Liver (tissue), 9 donors: ENCODE measurements around the gene NTM. TPM values are rescaled to one million over a fixed set of nuclear protein-coding genes. Genes with fewer than 3 reads are reported as not detected.

Experiments used
- DNase-seq: peaks from one replicate; pipeline ENCODE4 v3.0.0-alpha.2; 2017; ENCODE audit warnings: low spot score
- H3K27ac ChIP-seq, 2 donors: one replicate each; pipeline ENCODE4 v1.7.0; 2013; ENCODE audit warnings: inconsistent platforms in 2 of 2, low read length in 2 of 2, control low read depth in 1 of 2, low read depth in 1 of 2, mild to moderate bottlenecking in 1 of 2
- H3K27me3 ChIP-seq, 4 donors: one replicate each; pipeline versions ENCODE4 v1.6.1 to v1.7.0; 2013; ENCODE audit warnings: low read length in 3 of 4, inconsistent platforms in 1 of 4, mild to moderate bottlenecking in 1 of 4, moderate library complexity in 1 of 4; ENCODE audit not compliant: control insufficient read depth in 4 of 4, insufficient read depth in 4 of 4
- H3K36me3 ChIP-seq, 4 donors: one replicate each; pipeline versions ENCODE4 v1.6.1 to v1.7.0; 2013; ENCODE audit warnings: low read length in 3 of 4, mild to moderate bottlenecking in 3 of 4, low read depth in 1 of 4, moderate library complexity in 1 of 4; ENCODE audit not compliant: control insufficient read depth in 4 of 4, insufficient read depth in 3 of 4
- H3K4me1 ChIP-seq, 4 donors: one replicate each; pipeline versions ENCODE4 v1.6.1 to v1.7.0; 2013; ENCODE audit warnings: low read length in 3 of 4, mild to moderate bottlenecking in 3 of 4, moderate library complexity in 1 of 4; ENCODE audit not compliant: control insufficient read depth in 4 of 4, insufficient read depth in 4 of 4
- H3K4me3 ChIP-seq, 3 donors: one replicate each; pipeline versions ENCODE4 v1.6.1 to v1.7.0; 2013; ENCODE audit warnings: low read length in 3 of 3, control low read depth in 1 of 3, low read depth in 1 of 3, mild to moderate bottlenecking in 1 of 3
- H3K9ac ChIP-seq, 2 donors: one replicate each; pipeline ENCODE4 v1.7.0; 2013; ENCODE audit warnings: low read length in 2 of 2, mild to moderate bottlenecking in 2 of 2, moderate library complexity in 2 of 2, control low read depth in 1 of 2, low read depth in 1 of 2
- H3K9me3 ChIP-seq, 4 donors: one replicate each; pipeline versions ENCODE4 v1.6.1 to v1.7.0; 2013; ENCODE audit warnings: low read length in 3 of 4; ENCODE audit not compliant: control insufficient read depth in 4 of 4
- EGR1 ChIP-seq, 2 donors: IDR thresholded peaks; 2 replicates each; pipeline ENCODE4 v1.6.1; 2016 to 2018; ENCODE audit warnings: antibody characterized with exemption in 2 of 2, low read depth in 2 of 2
- FOXA2 ChIP-seq: IDR thresholded peaks from 2 replicates; pipeline ENCODE4 v1.6.1; 2016; ENCODE audit warnings: antibody characterized with exemption
- GABPA ChIP-seq, 2 donors: IDR thresholded peaks in 1 of 2; conservative IDR thresholded peaks in 1 of 2; 2 replicates each; pipeline ENCODE4 v1.6.1; 2016; ENCODE audit warnings: antibody characterized with exemption in 2 of 2, mild to moderate bottlenecking in 1 of 2, moderate library complexity in 1 of 2
- HNF4A ChIP-seq, 2 donors: conservative IDR thresholded peaks; 2 replicates each; pipeline ENCODE4 v1.6.1; 2016; ENCODE audit warnings: antibody characterized with exemption in 2 of 2, mild to moderate bottlenecking in 2 of 2
- HNF4G ChIP-seq: IDR thresholded peaks from 2 replicates; pipeline ENCODE4 v1.6.1; 2016; ENCODE audit warnings: antibody characterized with exemption
- JUND ChIP-seq, 2 donors: IDR thresholded peaks; 2 replicates each; pipeline ENCODE4 v1.6.1; 2016; ENCODE audit warnings: antibody characterized with exemption in 2 of 2
- NR2F2 ChIP-seq: IDR thresholded peaks from 2 replicates; pipeline ENCODE4 v1.6.1; 2016; ENCODE audit warnings: antibody characterized with exemption
- RAD21 ChIP-seq, 2 donors: IDR thresholded peaks; 2 replicates each; pipeline ENCODE4 v1.6.1; 2016; ENCODE audit warnings: antibody characterized with exemption in 2 of 2, mild to moderate bottlenecking in 2 of 2
- RXRA ChIP-seq, 2 donors: IDR thresholded peaks; 2 replicates each; pipeline ENCODE4 v1.6.1; 2017 to 2018; ENCODE audit warnings: antibody characterized with exemption in 2 of 2, mild to moderate bottlenecking in 1 of 2
- SP1 ChIP-seq: IDR thresholded peaks from 2 replicates; pipeline ENCODE4 v1.6.1; 2018; ENCODE audit warnings: antibody characterized with exemption, mild to moderate bottlenecking
- TAF1 ChIP-seq: conservative IDR thresholded peaks from 2 replicates; pipeline ENCODE4 v1.6.1; 2016; ENCODE audit warnings: antibody characterized with exemption, mild to moderate bottlenecking
- WGBS: extraction: QIAGEN DNeasy Blood & Tissue Kit; methylation state at CpG from one replicate; pipeline ENCODE4 v1.1.7; 2013; 5-methylcytosine and 5-hydroxymethylcytosine counted together
- polyA plus RNA-seq, 2 donors: library from polyadenylated mRNA; stranded (reverse) in 1 of 2; unstranded in 1 of 2; fragments of 200-250 nt in 1 of 2; fragments of >200 nt in 1 of 2; fragmentation: Nextera tagmentation in 1 of 2; extraction: Ambion mirVana in 1 of 2; gene quantifications; one replicate each; pipeline versions ENCODE4 v1.2.1 to v1.2.3, GENCODE V29; 2013 to 2015
- total RNA-seq, 2 donors: library from RNA; depleted of rRNA; stranded (reverse); fragments of >200 nt; gene quantifications; one replicate each; pipeline ENCODE4 v1.2.3, GENCODE V29; 2014
- TF ChIP-seq, protein P1 (sequence below): IDR thresholded peaks from 2 replicates; pipeline ENCODE4 v1.6.1; 2016; ENCODE audit warnings: antibody characterized with exemption
- TF ChIP-seq, protein P2 (sequence below): fragments of 150-350 bp; IDR thresholded peaks from 2 replicates; pipeline ENCODE4 v1.5.1; 2017; ENCODE audit warnings: improper control_type of control experiment, low read depth, low read length; ENCODE audit not compliant: missing input control
- TF ChIP-seq, protein P3 (sequence below): IDR thresholded peaks from 2 replicates; pipeline ENCODE4 v1.6.1; 2016; ENCODE audit warnings: antibody characterized with exemption
- donor health status: healthy.
- donor health status: healthy.
- donor health status: healthy.
- donor health status: healthy.
- donor health status: healthy.

NTM gene
- total and polyA plus RNA-seq, 4 donors, result 0.08 to 1.1 (median 0.08) TPM; not detected in 1

DNA sequence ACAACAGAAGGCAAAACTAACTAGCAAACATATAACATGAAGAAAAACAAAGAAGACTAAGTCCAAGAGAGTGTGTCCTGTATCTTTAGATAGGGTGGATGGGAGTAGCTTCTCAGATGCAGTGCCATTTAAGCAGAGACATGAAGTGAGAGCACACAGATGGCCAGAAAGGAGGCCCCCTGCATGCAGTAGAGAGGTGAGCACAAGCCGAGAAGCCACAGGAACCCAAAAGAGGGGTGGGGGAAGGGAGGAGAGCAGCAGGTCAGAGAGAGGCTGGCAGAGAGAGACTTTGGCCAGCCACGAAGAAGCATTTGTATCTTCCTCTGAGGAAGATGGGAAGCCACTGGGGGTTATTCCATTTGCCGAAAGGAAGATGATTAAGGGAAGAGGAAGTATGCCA, 86.7 kb downstream of the NTM start:
- WGBS, result 33% methylated on average over 3 of the region's 3 CpGs
- H3K4me1 ChIP-seq, result no peaks in the 10 kb centered on the region
- DNase-seq, result no peak
- no peak overlapping the region for H3K9ac ChIP-seq
- TF ChIP-seq RXRA (IDR thresholded peaks at IDR 0.05) (no peak), NR2F2 (no peak), GABPA (IDR thresholded peaks at IDR 0.05 in 1 of 2, conservative IDR thresholded peaks at IDR 0.05 in 1 of 2) (no peak), HNF4A (conservative IDR thresholded peaks at IDR 0.05) (no peak), TAF1 (no peak), RAD21 (IDR thresholded peaks at IDR 0.05) (no peak), SP1 (no peak), FOXA2 (no peak), JUND (IDR thresholded peaks at IDR 0.05) (no peak), HNF4G (no peak)
- TF ChIP-seq, protein P1, sequence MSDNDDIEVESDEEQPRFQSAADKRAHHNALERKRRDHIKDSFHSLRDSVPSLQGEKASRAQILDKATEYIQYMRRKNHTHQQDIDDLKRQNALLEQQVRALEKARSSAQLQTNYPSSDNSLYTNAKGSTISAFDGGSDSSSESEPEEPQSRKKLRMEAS, result no peak
- TF ChIP-seq, protein P2, sequence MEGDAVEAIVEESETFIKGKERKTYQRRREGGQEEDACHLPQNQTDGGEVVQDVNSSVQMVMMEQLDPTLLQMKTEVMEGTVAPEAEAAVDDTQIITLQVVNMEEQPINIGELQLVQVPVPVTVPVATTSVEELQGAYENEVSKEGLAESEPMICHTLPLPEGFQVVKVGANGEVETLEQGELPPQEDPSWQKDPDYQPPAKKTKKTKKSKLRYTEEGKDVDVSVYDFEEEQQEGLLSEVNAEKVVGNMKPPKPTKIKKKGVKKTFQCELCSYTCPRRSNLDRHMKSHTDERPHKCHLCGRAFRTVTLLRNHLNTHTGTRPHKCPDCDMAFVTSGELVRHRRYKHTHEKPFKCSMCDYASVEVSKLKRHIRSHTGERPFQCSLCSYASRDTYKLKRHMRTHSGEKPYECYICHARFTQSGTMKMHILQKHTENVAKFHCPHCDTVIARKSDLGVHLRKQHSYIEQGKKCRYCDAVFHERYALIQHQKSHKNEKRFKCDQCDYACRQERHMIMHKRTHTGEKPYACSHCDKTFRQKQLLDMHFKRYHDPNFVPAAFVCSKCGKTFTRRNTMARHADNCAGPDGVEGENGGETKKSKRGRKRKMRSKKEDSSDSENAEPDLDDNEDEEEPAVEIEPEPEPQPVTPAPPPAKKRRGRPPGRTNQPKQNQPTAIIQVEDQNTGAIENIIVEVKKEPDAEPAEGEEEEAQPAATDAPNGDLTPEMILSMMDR, result no peak
- no peaks in the 10 kb centered on the region for H3K36me3 ChIP-seq
- no peak overlapping the region for H3K4me3 ChIP-seq
- H3K27me3 ChIP-seq, result peaks cover 0 to 7% (median 1%) of the 10 kb centered on the region in 4 donors
- peaks cover 0 to 3% (median 0%) of the 10 kb centered on the region in 4 donors for H3K9me3 ChIP-seq
- no peak overlapping the region for H3K27ac ChIP-seq

DNA sequence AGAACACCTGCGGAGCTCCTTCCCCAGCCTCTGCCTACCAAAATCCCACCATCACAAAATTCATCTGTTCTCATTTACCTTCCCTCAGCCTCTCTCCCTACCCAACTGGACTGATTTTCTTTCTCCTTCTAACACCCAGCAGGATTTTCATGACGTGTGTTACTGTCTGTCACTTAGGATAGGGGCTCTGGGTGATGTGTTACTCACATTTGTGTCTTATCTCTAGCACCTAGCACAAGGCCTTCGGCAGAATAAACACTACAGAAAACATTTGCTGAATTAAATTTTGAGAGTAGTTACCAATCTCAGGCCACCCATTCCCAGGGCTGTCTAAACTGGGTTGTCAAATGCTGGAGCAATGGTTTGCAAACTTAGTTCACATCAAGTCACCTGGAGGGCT, 88.0 kb downstream of the NTM start:
- Histone ChIP-seq H3K27ac (no peak overlapping the region), H3K27me3 (peaks cover 0 to 7% (median 1%) of the 10 kb centered on the region in 4 donors), H3K36me3 (no peaks in the 10 kb centered on the region), H3K4me1 (no peaks in the 10 kb centered on the region), H3K4me3 (no peak overlapping the region), H3K9ac (no peak overlapping the region), H3K9me3 (peaks cover 0 to 3% (median 0%) of the 10 kb centered on the region in 4 donors)
- no peak for DNase-seq
- no peak for TF ChIP-seq RXRA (IDR thresholded peaks at IDR 0.05)
- TF ChIP-seq, protein P3, sequence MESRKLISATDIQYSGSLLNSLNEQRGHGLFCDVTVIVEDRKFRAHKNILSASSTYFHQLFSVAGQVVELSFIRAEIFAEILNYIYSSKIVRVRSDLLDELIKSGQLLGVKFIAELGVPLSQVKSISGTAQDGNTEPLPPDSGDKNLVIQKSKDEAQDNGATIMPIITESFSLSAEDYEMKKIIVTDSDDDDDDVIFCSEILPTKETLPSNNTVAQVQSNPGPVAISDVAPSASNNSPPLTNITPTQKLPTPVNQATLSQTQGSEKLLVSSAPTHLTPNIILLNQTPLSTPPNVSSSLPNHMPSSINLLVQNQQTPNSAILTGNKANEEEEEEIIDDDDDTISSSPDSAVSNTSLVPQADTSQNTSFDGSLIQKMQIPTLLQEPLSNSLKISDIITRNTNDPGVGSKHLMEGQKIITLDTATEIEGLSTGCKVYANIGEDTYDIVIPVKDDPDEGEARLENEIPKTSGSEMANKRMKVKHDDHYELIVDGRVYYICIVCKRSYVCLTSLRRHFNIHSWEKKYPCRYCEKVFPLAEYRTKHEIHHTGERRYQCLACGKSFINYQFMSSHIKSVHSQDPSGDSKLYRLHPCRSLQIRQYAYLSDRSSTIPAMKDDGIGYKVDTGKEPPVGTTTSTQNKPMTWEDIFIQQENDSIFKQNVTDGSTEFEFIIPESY, result no peak
- TF ChIP-seq EGR1 (IDR thresholded peaks at IDR 0.05; ENCODE audit: low read depth in 2 of 2), result no peak
- TF ChIP-seq GABPA (IDR thresholded peaks at IDR 0.05 in 1 of 2, conservative IDR thresholded peaks at IDR 0.05 in 1 of 2), result no peak
- WGBS, result 37% methylated on average over 3 of the region's 3 CpGs

DNA sequence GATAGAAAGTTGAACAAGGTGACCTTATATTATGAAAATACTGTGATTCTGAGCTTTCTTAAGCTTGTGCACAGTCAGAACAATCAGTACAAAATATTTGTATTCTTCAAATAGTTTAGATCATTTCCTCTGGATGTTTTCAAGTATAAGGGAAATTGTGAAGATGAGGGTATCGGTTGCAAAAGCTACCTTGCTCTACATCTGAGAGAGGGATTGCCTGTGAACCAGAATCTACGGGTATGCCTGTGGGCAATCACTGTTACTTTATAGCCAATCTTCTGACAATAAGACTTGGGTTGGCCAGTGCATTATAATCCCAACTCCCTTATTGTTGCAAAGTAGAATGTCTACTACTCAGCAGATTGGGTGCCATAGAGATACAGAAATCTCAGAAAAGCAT, 90.5 kb downstream of the NTM start:
- H3K9me3 ChIP-seq, result peaks cover 0 to 3% (median 0%) of the 10 kb centered on the region in 4 donors
- no peaks in the 10 kb centered on the region for H3K4me1 ChIP-seq
- H3K9ac ChIP-seq, result no peak overlapping the region
- H3K4me3 ChIP-seq, result no peak overlapping the region
- no peak for TF ChIP-seq JUND (IDR thresholded peaks at IDR 0.05)
- TF ChIP-seq RXRA (IDR thresholded peaks at IDR 0.05), result no peak
- WGBS, result 83% methylated on average over 2 of the region's 2 CpGs
- peaks cover 3 to 8% (median 3%) of the 10 kb centered on the region in 4 donors for H3K27me3 ChIP-seq
- H3K27ac ChIP-seq, result no peak overlapping the region
- no peak for DNase-seq
- no peaks in the 10 kb centered on the region for H3K36me3 ChIP-seq
